Measurements from ENCODE around the gene AKR1B1. TPM values are rescaled to one million over a fixed set of nuclear protein-coding genes. Genes with fewer than 3 reads are reported as not detected.

AKR1B1 gene
- total RNA-seq, 2 experiments from 2014 or later = 60.6 to 65.5 TPM

DNA sequence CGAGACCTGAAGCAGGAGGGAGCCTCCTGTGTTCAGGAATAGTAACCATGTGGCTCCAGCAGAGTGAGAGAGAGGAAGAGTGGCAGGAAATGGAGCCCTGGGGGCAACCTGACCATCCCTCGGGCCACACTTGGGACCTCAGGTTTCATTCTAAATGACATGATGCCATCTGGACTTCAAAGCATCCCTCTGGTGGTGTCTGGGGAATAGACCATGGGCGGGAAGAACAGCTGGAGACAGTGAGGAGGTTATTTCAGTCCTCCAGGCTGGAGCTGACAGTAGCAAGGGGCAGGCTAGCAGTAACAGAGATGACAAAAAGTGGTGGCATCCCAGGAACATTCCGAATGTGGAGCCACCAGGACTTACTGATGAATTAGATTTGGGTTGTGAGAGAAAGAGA, 44.8 kb downstream of the AKR1B1 start:
- TF ChIP-seq, protein P1, sequence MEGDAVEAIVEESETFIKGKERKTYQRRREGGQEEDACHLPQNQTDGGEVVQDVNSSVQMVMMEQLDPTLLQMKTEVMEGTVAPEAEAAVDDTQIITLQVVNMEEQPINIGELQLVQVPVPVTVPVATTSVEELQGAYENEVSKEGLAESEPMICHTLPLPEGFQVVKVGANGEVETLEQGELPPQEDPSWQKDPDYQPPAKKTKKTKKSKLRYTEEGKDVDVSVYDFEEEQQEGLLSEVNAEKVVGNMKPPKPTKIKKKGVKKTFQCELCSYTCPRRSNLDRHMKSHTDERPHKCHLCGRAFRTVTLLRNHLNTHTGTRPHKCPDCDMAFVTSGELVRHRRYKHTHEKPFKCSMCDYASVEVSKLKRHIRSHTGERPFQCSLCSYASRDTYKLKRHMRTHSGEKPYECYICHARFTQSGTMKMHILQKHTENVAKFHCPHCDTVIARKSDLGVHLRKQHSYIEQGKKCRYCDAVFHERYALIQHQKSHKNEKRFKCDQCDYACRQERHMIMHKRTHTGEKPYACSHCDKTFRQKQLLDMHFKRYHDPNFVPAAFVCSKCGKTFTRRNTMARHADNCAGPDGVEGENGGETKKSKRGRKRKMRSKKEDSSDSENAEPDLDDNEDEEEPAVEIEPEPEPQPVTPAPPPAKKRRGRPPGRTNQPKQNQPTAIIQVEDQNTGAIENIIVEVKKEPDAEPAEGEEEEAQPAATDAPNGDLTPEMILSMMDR (IDR thresholded peaks at IDR 0.05) = no peak
- CTCF ChIA-PET = no interaction called here
- H3K9me3 Mint-ChIP-seq = no peaks in the 10 kb centered on the region
- Histone ChIP-seq H3K27me3 (ENCODE audit: control insufficient read depth in 1 of 2, insufficient read depth in 2 of 2, low read length in 2 of 2) (no peaks in the 10 kb centered on the region), H3K4me3 (ENCODE audit: low read length) (no peak overlapping the region), H3K27ac (ENCODE audit: low read depth in 1 of 2, low read length in 2 of 2) (no peak overlapping the region), H3K36me3 (ENCODE audit: insufficient read depth, low read length) (no peaks in the 10 kb centered on the region), H3K9me3 (ENCODE audit: control insufficient read depth in 1 of 2, insufficient read depth in 1 of 2, low read length in 2 of 2) (no peaks in the 10 kb centered on the region), H3K4me1 (ENCODE audit: insufficient read depth, low read length) (no peaks in the 10 kb centered on the region)
- no peak overlapping the region for H3K27ac Mint-ChIP-seq
- H3K4me1 Mint-ChIP-seq (ENCODE audit: low read depth) = no peaks in the 10 kb centered on the region
- intact Hi-C loops (cut with DNase I, micrococcal nuclease) = no loop called here
- no peaks in the 10 kb centered on the region for H3K27me3 Mint-ChIP-seq
- no peak overlapping the region for H3K4me3 Mint-ChIP-seq
- H3K36me3 Mint-ChIP-seq (ENCODE audit: low read depth) = no peaks in the 10 kb centered on the region
- POLR2A ChIA-PET = no interaction called here
- no peak for DNase-seq
- no peak for ATAC-seq (ENCODE audit: poor library complexity)

DNA sequence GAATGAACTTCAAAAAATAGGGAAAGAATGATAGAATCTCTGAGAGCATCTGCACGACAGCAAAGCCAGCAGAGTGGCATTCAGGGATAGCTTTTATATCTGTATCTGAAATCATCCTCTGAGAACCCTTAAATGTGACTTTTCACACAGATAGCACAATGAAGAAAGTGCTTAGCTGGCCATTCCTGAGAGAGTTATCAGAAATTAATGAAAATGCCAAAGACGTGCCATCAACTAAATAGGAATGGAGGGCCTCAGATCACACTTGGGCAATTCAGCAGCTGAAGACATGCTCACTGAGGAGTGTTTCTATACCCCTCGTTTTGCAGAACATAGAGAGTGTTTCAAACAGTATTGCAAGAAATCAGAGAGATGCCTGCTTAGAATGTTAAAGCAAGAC, 51.6 kb downstream of the AKR1B1 start:
- H3K4me1 Mint-ChIP-seq (ENCODE audit: low read depth) = no peaks in the 10 kb centered on the region
- H3K4me3 Mint-ChIP-seq = no peak overlapping the region
- Histone ChIP-seq H3K4me1 (ENCODE audit: insufficient read depth, low read length) (no peaks in the 10 kb centered on the region), H3K4me3 (ENCODE audit: low read length) (no peak overlapping the region), H3K9me3 (ENCODE audit: control insufficient read depth in 1 of 2, insufficient read depth in 1 of 2, low read length in 2 of 2) (no peaks in the 10 kb centered on the region), H3K27me3 (ENCODE audit: control insufficient read depth in 1 of 2, insufficient read depth in 2 of 2, low read length in 2 of 2) (peaks cover 0 to 3% of the 10 kb centered on the region in 2 experiments), H3K27ac (ENCODE audit: low read depth in 1 of 2, low read length in 2 of 2) (no peak overlapping the region), H3K36me3 (ENCODE audit: insufficient read depth, low read length) (no peaks in the 10 kb centered on the region)
- intact Hi-C loops (cut with DNase I, micrococcal nuclease) = no loop called here
- TF ChIP-seq, protein P1 (IDR thresholded peaks at IDR 0.05) = no peak
- DNase-seq (no peak), ATAC-seq (ENCODE audit: poor library complexity) (no peak)
- POLR2A ChIA-PET = interaction anchor here (0.7 kb wide), 1 partner anchor 1531 kb away, joined by 4 read pairs; no protein-coding TSS in a partner anchor
- peaks cover 9% of the 10 kb centered on the region for H3K27me3 Mint-ChIP-seq
- no peak overlapping the region for H3K27ac Mint-ChIP-seq
- no peaks in the 10 kb centered on the region for H3K36me3 Mint-ChIP-seq (ENCODE audit: low read depth)
- CTCF ChIA-PET = no interaction called here
- H3K9me3 Mint-ChIP-seq = no peaks in the 10 kb centered on the region

DNA sequence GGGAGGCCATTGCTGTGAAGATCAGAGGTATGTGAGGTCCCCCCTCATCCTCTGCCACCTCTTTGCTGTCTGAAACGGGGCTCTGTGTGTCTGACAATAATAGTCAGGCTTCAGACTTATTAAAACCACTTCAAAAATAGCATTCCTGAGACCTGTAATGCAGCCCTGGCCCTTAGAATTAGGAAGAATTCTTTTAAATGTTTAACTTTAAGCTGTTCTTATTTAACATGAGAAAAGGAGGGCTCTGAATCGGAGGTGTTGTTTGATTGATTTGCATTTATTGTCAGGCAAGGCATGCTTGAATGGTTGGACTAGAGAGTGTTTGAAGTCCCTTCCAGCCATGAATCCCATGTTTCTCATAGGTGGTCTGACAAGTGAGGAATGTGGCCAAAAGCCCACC, 52.5 kb downstream of the AKR1B1 start:
- no peak for ATAC-seq (ENCODE audit: poor library complexity)
- TF ChIP-seq, protein P1 (IDR thresholded peaks at IDR 0.05) = no peak

More for the DNA sequence above, 52.5 kb downstream of the AKR1B1 start:
- Mint-ChIP-seq H3K36me3 (ENCODE audit: low read depth) (no peaks in the 10 kb centered on the region), H3K4me1 (ENCODE audit: low read depth) (no peaks in the 10 kb centered on the region), H3K27ac (no peak overlapping the region), H3K9me3 (no peaks in the 10 kb centered on the region), H3K4me3 (no peak overlapping the region), H3K27me3 (peaks cover 9% of the 10 kb centered on the region)
- DNase-seq = no peak
- peaks cover 0 to 3% of the 10 kb centered on the region in 2 experiments for H3K27me3 ChIP-seq (ENCODE audit: control insufficient read depth in 1 of 2, insufficient read depth in 2 of 2, low read length in 2 of 2)
- H3K27ac ChIP-seq (ENCODE audit: low read depth in 1 of 2, low read length in 2 of 2) = no peak overlapping the region
- H3K4me3 ChIP-seq (ENCODE audit: low read length) = no peak overlapping the region
- H3K9me3 ChIP-seq (ENCODE audit: control insufficient read depth in 1 of 2, insufficient read depth in 1 of 2, low read length in 2 of 2) = no peaks in the 10 kb centered on the region
- ChIA-PET CTCF (no interaction called here), POLR2A (no interaction called here)
- intact Hi-C loops (cut with DNase I, micrococcal nuclease) = no loop called here
- H3K36me3 ChIP-seq (ENCODE audit: insufficient read depth, low read length) = no peaks in the 10 kb centered on the region
- H3K4me1 ChIP-seq (ENCODE audit: insufficient read depth, low read length) = no peaks in the 10 kb centered on the region
